Stomach (tissue), 9 donors: ENCODE data around the gene AGBL4. TPM values are rescaled to one million over a fixed set of nuclear protein-coding genes. Genes with fewer than 3 reads are reported as not detected.

Experiments
- DNase-seq, 2 donors: peaks; one replicate each; pipeline versions ENCODE4 v3.0.0 to v3.0.0-alpha.2; 2013 to 2019
- H3K27ac ChIP-seq, 5 donors: fragments of 200-600 bp in 4 of 5; sonication (generic) in 4 of 5; one replicate each; pipeline ENCODE4 v1.5.1; 2013 to 2019; ENCODE audit warnings: mild to moderate bottlenecking in 1 of 5, moderate library complexity in 1 of 5
- H3K27me3 ChIP-seq, 3 donors: fragments of 200-600 bp; sonication (generic); one replicate each; pipeline ENCODE4 v1.5.1; 2017 to 2019; ENCODE audit warnings: mixed run types in 1 of 3
- H3K36me3 ChIP-seq, 4 donors: fragments of 200-600 bp; sonication (generic); 1 replicate in 3 of 4; 2 replicates in 1 of 4; pipeline ENCODE4 v1.5.1; 2016 to 2019
- H3K4me1 ChIP-seq, 4 donors: fragments of 200-600 bp; sonication (generic); one replicate each; pipeline ENCODE4 v1.5.1; 2016 to 2019
- H3K4me3 ChIP-seq, 4 donors: fragments of 200-600 bp; sonication (generic) in 3 of 4; one replicate each; pipeline ENCODE4 v1.5.1; 2016 to 2019; ENCODE audit warnings: mild to moderate bottlenecking in 1 of 4
- H3K9me3 ChIP-seq, 4 donors: fragments of 200-600 bp; sonication (generic); one replicate each; pipeline ENCODE4 v1.5.1; 2016 to 2019
- EP300 ChIP-seq: sonication (generic); formaldehyde crosslinking; IDR thresholded peaks from one replicate; pipeline ENCODE4 v1.6.1; 2017; ENCODE audit warnings: antibody characterized with exemption
- POLR2A ChIP-seq, 4 donors: fragments of 450-650 bp; IDR thresholded peaks; one replicate each; pipeline ENCODE4 v1.6.1; 2016; ENCODE audit warnings: antibody characterized with exemption in 4 of 4, control low read depth in 2 of 4, mild to moderate bottlenecking in 1 of 4, moderate library complexity in 1 of 4
- POLR2AphosphoS5 ChIP-seq, 3 donors: sonication (generic); formaldehyde crosslinking; IDR thresholded peaks; one replicate each; pipeline ENCODE4 v1.6.1; 2016; ENCODE audit warnings: antibody characterized with exemption in 3 of 3
- WGBS, 5 donors: extraction: QIAGEN DNeasy Blood & Tissue Kit in 3 of 5; methylation state at CpG; one replicate each; pipeline versions ENCODE4 v1.1.5 to v1.1.7; 2013 to 2018; 5-methylcytosine and 5-hydroxymethylcytosine counted together
- intact Hi-C: fragments of 100-400 bp; cut with DNase I; formaldehyde crosslinking; loops from one replicate; pipeline ENCODE4 v1.15.1; 2023; ENCODE audit warnings: low total_unique reads
- polyA plus RNA-seq, 3 donors: library from polyadenylated mRNA; stranded (reverse); fragments of 200-250 nt; gene quantifications; one replicate each; pipeline ENCODE4 v1.2.3, GENCODE V29; 2013
- total RNA-seq, 5 donors: library from RNA; depleted of rRNA; stranded (reverse); fragments of >200 nt; gene quantifications; one replicate each; pipeline versions ENCODE4 v1.1.0 to v1.2.3, GENCODE V29; 2014 to 2016
- TF ChIP-seq, protein P1 (sequence below), 7 experiments: fragments of 450-650 bp in 4 of 7; fragments of 200-600 bp in 3 of 7; sonication (generic) in 3 of 7; IDR thresholded peaks; one replicate each; pipeline ENCODE4 v1.5.1; 2016 to 2019; ENCODE audit warnings: antibody characterized with exemption in 7 of 7, control low read depth in 2 of 7, mild to moderate bottlenecking in 1 of 7
- donor health status: healthy with polysubstance abuse.
- donor health status: Bipolar disorder and iron deficiency.
- donor health status: healthy.

Gene AGBL4
- total and polyA plus RNA-seq, 8 donors: 0.92 TPM; not detected in 7

DNA sequence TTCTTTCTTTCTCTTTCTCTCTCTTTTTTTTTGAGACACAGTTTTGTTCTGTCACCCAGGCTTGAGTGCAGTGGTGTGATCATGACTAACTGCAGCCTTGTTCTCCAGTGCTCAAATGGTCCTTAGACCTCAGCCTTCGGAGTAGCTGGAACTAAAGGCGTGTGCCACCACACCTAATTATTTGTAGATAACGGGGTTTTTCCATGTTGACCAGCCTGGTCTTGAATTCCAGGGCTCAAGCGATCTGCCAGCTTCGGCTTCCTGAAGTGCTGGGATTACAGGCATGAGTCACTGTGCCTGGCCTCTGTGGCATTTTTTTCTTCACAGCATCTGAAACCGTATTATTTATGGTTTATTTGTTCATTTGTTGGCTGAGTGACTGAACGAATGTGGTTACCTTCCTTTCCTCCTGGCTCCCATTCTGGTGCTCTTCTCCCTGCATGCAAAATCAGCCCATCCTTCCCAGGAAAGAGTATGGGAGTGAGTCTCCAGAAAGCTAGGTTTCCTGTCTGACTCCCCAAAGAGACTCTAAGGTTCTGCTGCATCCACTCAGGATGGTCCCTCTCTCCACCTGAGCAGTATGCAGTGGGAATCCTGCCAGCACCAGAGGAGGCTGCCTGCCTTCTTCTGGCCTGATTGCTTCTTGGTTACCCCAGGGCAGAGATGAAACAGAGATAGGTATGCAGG, 1092.1 kb downstream of the AGBL4 start:
- DNase-seq: peak; percentile 19 to 55
- no peak overlapping the region for H3K4me3 ChIP-seq
- peak overlapping the region in 1 of 5 donors; percentile 18 for H3K27ac ChIP-seq
- H3K36me3 ChIP-seq: no peaks in the 10 kb centered on the region
- no peaks in the 10 kb centered on the region for H3K9me3 ChIP-seq
- no peaks in the 10 kb centered on the region for H3K27me3 ChIP-seq
- 23 to 44% (median 33%) methylated on average over 7 of the region's 7 CpGs for WGBS, 5 donors
- peaks cover 4 to 12% (median 8%) of the 10 kb centered on the region in 4 donors for H3K4me1 ChIP-seq
- intact Hi-C loops: no loop called here
- TF ChIP-seq POLR2AphosphoS5 (IDR thresholded peaks at IDR 0.05): peak in 2 of 3 donors; percentile 13 to 69
- TF ChIP-seq EP300: no peak
- no peak for TF ChIP-seq POLR2A (IDR thresholded peaks at IDR 0.05)
- TF ChIP-seq, protein P1, sequence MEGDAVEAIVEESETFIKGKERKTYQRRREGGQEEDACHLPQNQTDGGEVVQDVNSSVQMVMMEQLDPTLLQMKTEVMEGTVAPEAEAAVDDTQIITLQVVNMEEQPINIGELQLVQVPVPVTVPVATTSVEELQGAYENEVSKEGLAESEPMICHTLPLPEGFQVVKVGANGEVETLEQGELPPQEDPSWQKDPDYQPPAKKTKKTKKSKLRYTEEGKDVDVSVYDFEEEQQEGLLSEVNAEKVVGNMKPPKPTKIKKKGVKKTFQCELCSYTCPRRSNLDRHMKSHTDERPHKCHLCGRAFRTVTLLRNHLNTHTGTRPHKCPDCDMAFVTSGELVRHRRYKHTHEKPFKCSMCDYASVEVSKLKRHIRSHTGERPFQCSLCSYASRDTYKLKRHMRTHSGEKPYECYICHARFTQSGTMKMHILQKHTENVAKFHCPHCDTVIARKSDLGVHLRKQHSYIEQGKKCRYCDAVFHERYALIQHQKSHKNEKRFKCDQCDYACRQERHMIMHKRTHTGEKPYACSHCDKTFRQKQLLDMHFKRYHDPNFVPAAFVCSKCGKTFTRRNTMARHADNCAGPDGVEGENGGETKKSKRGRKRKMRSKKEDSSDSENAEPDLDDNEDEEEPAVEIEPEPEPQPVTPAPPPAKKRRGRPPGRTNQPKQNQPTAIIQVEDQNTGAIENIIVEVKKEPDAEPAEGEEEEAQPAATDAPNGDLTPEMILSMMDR (IDR thresholded peaks at IDR 0.05): no peak

- DNase-seq: no peak
- Histone ChIP-seq H3K27ac (no peak overlapping the region), H3K4me3 (no peak overlapping the region), H3K9me3 (no peaks in the 10 kb centered on the region), H3K36me3 (no peaks in the 10 kb centered on the region), H3K27me3 (no peaks in the 10 kb centered on the region), H3K4me1 (peaks cover 4 to 12% (median 8%) of the 10 kb centered on the region in 4 donors)
- 46 to 72% (median 67%) methylated on average over 4 of the region's 4 CpGs for WGBS, 5 donors
- intact Hi-C loops: no loop called here
- no peak for TF ChIP-seq POLR2AphosphoS5 (IDR thresholded peaks at IDR 0.05)
- TF ChIP-seq EP300: no peak
- TF ChIP-seq, protein P1 (IDR thresholded peaks at IDR 0.05): no peak
- TF ChIP-seq POLR2A (IDR thresholded peaks at IDR 0.05): no peak
Measured at GRCh38 chr1:48930011-48930410, 1093.7 kb downstream of the AGBL4 start.

DNA sequence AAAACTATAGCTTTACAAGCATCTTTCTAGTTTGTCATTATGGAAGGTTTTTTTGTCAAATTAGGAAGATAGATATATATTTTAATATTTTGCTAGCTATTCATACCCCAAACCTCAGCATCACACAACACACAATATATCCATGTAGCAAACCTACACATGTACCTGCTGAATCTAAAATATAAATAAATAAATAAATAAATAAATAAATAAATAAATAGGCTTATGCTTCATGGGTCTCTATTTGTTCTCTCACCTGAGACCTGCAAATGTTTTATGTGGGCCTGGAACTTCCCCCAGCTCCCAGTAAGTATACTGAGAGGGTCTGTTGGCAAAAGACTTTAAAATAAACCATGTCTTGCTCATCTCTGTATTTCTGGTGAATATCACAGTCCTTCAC, 1099.7 kb downstream of the AGBL4 start:
- Histone ChIP-seq H3K36me3 (no peaks in the 10 kb centered on the region), H3K4me1 (no peaks in the 10 kb centered on the region), H3K4me3 (no peak overlapping the region), H3K9me3 (no peaks in the 10 kb centered on the region), H3K27me3 (no peaks in the 10 kb centered on the region), H3K27ac (no peak overlapping the region)
- no peak for DNase-seq
- TF ChIP-seq POLR2AphosphoS5 (IDR thresholded peaks at IDR 0.05) (no peak), POLR2A (IDR thresholded peaks at IDR 0.05) (no peak)
- TF ChIP-seq, protein P1 (IDR thresholded peaks at IDR 0.05): no peak
- intact Hi-C loops: no loop called here

DNA sequence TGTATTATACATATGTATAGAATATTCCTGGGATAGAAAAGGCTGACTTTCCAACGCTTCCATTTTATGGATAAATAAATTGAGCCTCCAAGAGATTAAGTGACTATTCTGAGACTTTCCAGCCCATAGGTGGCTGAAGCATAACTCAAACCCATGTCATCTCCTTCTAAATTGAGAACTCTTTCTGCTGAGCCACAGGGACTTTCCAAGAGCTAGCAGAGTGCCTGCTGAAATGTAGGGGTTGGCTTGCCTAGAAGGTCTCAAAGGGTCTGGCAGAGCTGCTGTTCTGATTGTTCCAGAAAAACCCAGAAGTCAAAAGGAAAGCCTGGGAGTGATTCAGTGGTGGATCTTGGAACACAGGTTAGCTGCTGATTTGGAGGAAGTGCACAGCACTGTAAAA, 1100.6 kb downstream of the AGBL4 start:
- Histone ChIP-seq H3K36me3 (no peaks in the 10 kb centered on the region), H3K4me3 (no peak overlapping the region), H3K4me1 (no peaks in the 10 kb centered on the region), H3K27me3 (no peaks in the 10 kb centered on the region), H3K9me3 (no peaks in the 10 kb centered on the region), H3K27ac (no peak overlapping the region)
- TF ChIP-seq POLR2AphosphoS5 (IDR thresholded peaks at IDR 0.05) (no peak), POLR2A (IDR thresholded peaks at IDR 0.05) (no peak), EP300 (no peak)
- TF ChIP-seq, protein P1 (IDR thresholded peaks at IDR 0.05): no peak
- intact Hi-C loops: no loop called here
- WGBS, 5 donors: 82 to 100% (median 93%) methylated on average over 1 of the region's 1 CpG
- no peak for DNase-seq
